Endometrial microvascular endothelial cells (primary cell): Measurements from ENCODE around the gene TBATA. TPM values are rescaled to one million over a fixed set of nuclear protein-coding genes. Genes with fewer than 3 reads are reported as not detected.

Source experiments
- in situ Hi-C: cut with HindIII; loops from 2 replicates; pipeline ENCODE4 v1.10.0; 2017; ENCODE audit warnings: low sequenced_read_pairs, low pct_unique_long_range_greater_than_20kb; ENCODE audit errors: inconsistent ontology term
- total RNA-seq: library from RNA; depleted of rRNA; stranded (reverse); fragments of >200 nt; gene quantifications from one replicate; pipeline ENCODE4 v1.2.3, GENCODE V29; 2015; ENCODE audit errors: inconsistent ontology term

TBATA gene
- total RNA-seq, 1 donor from 2014 or later = not detected

DNA sequence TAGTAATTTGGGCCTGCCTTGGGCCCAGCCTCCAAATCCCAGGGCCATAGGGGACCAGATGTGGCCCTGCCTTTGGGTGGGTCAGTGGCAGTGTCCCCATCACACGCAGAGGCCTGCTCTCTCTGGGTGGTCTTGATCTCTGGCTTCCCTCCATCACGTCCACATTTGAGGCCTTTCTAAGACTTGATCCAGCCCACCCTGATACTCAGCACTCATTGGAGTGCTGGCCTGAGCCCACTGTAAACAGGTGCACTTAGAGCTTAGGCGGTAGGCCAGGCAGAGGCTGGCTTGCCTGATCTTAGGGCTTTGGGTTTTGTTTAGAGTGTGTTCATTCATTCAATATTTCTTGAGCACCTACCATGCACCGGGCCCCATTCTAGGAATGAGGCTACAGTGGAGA, 52.6 kb downstream of the TBATA start:
- in situ Hi-C loops = no loop called here

GRCh38 chr10:70730955-70731354, 54.2 kb downstream of the TBATA start:
- in situ Hi-C loops = no loop called here

DNA sequence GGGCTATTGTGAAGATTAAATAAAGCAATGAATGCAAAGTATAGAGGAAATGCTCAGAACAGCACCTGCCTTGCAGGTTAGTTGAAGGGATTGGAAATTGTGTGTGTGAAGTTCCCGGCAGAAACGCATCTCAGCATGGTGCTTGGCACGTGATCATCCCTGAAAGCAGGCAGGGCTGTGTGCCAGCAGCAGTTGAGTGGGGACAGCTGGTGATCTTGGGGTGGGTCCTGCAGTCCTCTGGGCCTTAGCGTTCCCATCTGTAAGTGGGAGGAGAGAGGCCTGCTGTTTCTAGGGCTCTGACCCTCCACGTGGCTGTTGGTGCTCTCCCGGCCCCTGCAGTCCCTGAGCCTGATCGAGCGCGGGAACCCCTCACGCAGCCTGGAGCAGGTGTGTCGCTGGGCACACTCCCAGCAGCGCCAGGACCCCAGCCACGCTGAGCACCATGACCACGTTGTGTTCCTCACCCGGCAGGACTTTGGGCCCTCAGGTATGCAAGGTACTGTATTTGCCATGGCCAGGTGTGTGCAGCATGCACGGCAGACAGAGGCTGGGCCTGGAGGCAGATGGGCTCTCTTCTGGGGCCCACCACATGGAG, 55.3 kb downstream of the TBATA start:
- in situ Hi-C loops = no loop called here

DNA sequence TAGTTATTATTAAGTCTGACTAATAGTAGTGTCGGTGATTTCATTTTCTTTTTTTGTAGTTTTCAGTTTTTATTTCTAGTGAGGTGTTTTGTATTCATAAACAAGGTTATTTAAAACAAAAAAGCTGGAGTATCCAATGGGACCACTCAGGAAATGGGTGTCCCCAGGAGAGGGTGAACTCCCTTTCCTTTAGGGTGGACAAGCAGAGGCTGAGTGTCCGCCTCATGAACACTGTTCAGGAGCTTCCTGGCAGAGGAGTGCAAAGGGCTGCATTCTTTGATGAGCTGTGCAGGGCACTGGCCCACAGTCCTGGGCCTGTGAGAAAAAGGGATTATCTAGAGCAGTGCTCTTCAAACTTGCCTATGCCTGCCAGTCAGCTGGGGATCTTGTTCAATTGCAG, 56.8 kb downstream of the TBATA start:
- in situ Hi-C loops = no loop called here

DNA sequence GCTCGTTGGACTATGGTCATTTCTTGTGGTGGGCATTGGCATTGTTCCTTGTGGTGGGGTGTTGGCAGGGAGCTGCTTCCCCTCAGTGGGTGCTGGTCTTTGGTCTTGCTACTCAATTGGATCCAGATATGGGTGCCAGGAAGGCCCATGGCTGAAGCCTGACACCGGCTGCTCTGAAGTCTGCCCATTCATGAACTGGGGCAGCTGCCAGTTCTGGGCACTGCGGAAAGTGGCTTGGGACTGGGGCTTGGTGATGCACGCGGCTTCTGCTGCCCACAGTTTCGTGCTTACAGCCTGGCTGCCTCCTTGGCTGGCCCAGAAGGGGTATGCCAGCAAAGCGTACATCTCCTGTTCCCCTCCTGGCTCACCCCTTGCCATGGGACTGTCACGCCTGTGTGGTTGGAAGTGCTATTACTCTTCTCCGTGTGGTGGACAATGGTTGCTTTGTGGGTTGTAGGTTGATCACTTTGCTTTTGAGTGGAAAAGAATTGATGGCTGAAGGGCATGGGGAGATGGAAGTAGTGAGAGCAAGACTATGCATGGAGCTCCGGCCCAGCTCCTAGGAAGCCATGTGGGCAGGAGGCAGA, 58.2 kb downstream of the TBATA start:
- in situ Hi-C loops = no loop called here

DNA sequence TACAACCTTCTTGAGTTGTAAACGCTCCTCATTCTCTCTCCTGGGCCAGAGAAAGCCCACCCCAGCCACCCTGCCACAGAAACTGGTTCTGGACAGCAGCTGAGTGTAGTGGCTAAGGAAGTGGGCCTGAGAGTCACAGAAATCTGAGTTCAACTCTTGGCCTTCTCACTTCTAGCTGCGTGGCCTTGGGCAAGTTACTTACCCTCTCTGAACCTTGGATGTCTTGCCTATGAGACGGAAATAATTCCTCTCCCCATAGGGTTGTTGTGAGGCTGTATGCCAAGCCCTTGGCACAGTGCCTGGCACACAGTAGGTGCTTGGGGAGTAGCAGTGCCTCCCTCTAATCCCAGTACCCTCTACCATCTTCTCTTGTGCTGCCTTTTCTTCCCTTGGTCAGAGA, 61.4 kb downstream of the TBATA start:
- in situ Hi-C loops = no loop called here

DNA sequence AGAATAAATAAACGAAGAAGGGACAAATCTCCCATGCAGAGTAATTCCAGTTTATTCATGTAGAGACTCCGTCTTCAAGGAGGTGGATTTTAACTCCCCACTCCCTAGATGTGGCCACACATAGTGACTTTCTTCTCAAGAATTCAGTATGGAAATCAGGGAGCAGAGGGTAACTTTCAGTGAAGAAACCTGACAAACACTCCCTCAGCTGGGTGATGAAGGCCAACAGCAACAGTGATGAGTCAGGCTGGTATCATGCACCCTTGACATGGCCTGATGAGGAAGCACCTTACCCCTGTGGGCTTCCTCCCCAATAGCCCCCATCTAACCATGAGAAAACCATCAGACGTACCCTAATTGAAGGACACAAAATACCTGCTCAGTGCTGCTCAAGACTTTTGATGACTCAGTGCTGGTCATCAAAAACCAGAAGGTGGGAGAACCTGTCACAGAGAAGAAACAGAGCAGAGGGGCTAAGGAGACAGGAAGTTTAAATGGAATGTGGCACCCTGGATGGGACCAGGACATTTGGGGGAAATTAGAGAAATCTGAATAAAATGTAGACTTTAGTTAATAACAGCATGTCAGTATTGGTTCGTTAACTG, 62.3 kb downstream of the TBATA start:
- in situ Hi-C loops = no loop called here

Other genes starting within 250 kb of the TBATA start
- gene PRF1, start 182.6 kb downstream of the TBATA start, total RNA-seq = not detected
- gene ADAMTS14, start 112.9 kb downstream of the TBATA start, total RNA-seq = not detected
- gene SGPL1, start 30.6 kb upstream of the TBATA start, total RNA-seq = 16.9 TPM
- gene PCBD1, start 103.2 kb upstream of the TBATA start, total RNA-seq = 134 TPM